Measurements from ENCODE around the gene LSG1. TPM values are rescaled to one million over a fixed set of nuclear protein-coding genes. Genes with fewer than 3 reads are reported as not detected.

LSG1 gene
- total RNA-seq, 1 experiment from 2014 or later: 39.7 TPM

DNA sequence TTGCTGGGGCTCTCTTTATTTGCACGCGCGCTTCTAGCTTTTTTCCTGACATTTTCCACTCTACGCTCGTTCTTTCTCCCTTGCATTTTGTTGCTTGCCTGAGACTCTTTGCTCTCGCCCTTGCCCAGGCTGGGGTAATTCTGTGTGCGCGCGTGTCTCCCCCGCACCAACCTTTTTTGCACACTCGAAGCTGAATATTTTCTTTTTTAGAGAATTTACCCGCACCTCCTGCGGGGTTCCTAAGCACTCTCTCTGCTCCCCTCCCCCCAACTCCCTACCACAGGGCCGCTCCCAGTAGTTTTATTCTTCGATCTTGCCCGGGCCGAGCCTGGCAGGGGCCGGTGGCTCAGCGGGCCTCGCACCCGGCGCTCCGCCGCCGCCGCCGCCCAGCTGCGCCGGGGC, 14.4 kb upstream of the LSG1 start:
- peak overlapping the region; percentile 66 to 79 for H3K4me3 ChIP-seq (replicated peaks in 1 of 2; ENCODE audit: low read depth in 1 of 2, low read length in 2 of 2)
- CTCF ChIA-PET: no interaction called here
- peaks cover 24 to 52% of the 10 kb centered on the region in 2 experiments for H3K4me1 ChIP-seq (ENCODE audit: control insufficient read depth in 1 of 2, insufficient read depth in 2 of 2, low read length in 2 of 2)
- RAD21 ChIA-PET (ENCODE audit: low non-redundant PET in 1 of 2, low total read pairs in 2 of 2, uncharacterized antibody in 2 of 2, unreplicated experiment in 2 of 2): no interaction called here
- H3K9ac ChIP-seq (ENCODE audit: low read length): peak overlapping the region; percentile 66
- H3K36me3 ChIP-seq (ENCODE audit: control insufficient read depth in 1 of 2, insufficient read depth in 2 of 2, low read length in 2 of 2): no peaks in the 10 kb centered on the region
- H4K20me1 ChIP-seq (ENCODE audit: insufficient read depth): no peaks in the 10 kb centered on the region
- POLR2A ChIA-PET: interaction anchor here (0.6 to 1.8 kb wide), 8 partner anchors 13 to 859 kb away, joined by 3 to 9 read pairs (median 3); partner anchors contain the start of gene LSG1
- ATAC-seq (no peak), DNase-seq (ENCODE audit: low read depth, low spot score) (no peak)
- no peak overlapping the region for H2AFZ ChIP-seq (ENCODE audit: low read depth, low read length, poor library complexity, severe bottlenecking)
- H3K9me2 ChIP-seq (ENCODE audit: insufficient read depth): no peaks in the 10 kb centered on the region
- no peaks in the 10 kb centered on the region for H3K27me3 ChIP-seq (ENCODE audit: insufficient read depth, low read length)
- no TSS peak for BruUV-seq (replicated peaks)
- H3K27ac ChIP-seq (ENCODE audit: low read depth, low read length): peak overlapping the region; percentile 45; the same call in 1 of the 2 replicates
- H3K79me2 ChIP-seq (ENCODE audit: insufficient read depth, low read length): no peaks in the 10 kb centered on the region
- H3K4me2 ChIP-seq (ENCODE audit: low read length): peak overlapping the region; percentile 86
- TF ChIP-seq SIN3A (IDR thresholded peaks at IDR 0.05; ENCODE audit: low read depth): no peak
- intact Hi-C loops (cut with micrococcal nuclease): no loop called here
- H3K9me3 ChIP-seq (ENCODE audit: control insufficient read depth in 1 of 2, insufficient read depth in 1 of 2, low read depth in 1 of 2, low read length in 2 of 2): no peaks in the 10 kb centered on the region

DNA sequence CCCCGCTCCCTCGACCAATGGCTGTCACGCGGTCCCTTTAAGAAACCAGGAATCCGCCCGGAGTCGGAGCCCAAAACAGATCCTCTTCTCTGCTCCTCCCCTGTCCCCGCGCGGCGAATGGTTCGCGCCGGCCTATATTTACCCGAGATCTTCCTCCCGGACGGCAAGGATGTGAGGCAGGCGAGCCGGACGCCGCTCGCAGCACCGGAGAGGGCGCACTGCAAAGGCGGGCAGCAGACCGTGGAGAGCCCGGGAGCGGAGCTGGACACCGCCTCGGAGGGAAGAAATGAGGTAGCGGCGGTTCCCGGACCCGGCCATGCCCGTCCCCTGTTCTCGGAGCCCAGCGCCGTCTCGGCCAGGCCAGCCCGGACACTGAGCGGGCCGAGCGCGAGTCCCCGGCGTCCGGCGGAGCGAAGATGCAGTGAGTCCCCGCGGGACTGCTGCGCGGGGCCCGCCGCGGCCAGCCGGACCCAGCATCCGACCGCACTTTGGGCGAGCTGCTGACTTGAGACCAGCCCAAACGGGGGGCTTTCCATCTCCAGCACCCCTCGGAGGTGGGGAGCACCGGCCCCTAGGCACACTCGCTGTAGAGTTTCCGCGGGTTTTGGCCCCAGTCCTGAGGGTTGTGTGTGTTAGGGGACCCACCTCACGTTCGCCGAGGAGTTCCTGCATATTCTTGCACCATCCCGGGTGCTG, 13.9 kb upstream of the LSG1 start, which contains the start of gene FAM43A:
FAM43A (plus strand) TSS at position 166 of the 696 bp plus-strand sequence. CDS start 944 bp downstream, outside the sequence.
- no peaks in the 10 kb centered on the region for H3K9me2 ChIP-seq (ENCODE audit: insufficient read depth)
- H3K36me3 ChIP-seq (ENCODE audit: control insufficient read depth in 1 of 2, insufficient read depth in 2 of 2, low read length in 2 of 2): no peaks in the 10 kb centered on the region
- POLR2A ChIA-PET: interaction anchor here (0.6 to 1.8 kb wide), 9 partner anchors 12 to 860 kb away, joined by 3 to 9 read pairs (median 3); partner anchors contain the start of gene LSG1
- BruUV-seq (replicated peaks): TSS peak; percentile 52
- H3K9ac ChIP-seq (ENCODE audit: low read length): peak within 1 kb of the TSS; percentile 66
- H2AFZ ChIP-seq (ENCODE audit: low read depth, low read length, poor library complexity, severe bottlenecking): peak within 1 kb of the TSS; percentile 94
- no peaks in the 10 kb centered on the region for H3K27me3 ChIP-seq (ENCODE audit: insufficient read depth, low read length)
- intact Hi-C loops (cut with micrococcal nuclease): no loop called here
- no peaks in the 10 kb centered on the region for H3K79me2 ChIP-seq (ENCODE audit: insufficient read depth, low read length)
- CTCF ChIA-PET: no interaction called here
- peaks cover 21 to 48% of the 10 kb centered on the region in 2 experiments for H3K4me1 ChIP-seq (ENCODE audit: control insufficient read depth in 1 of 2, insufficient read depth in 2 of 2, low read length in 2 of 2)
- H3K4me2 ChIP-seq (ENCODE audit: low read length): peak within 1 kb of the TSS; percentile 86
- H3K9me3 ChIP-seq (ENCODE audit: control insufficient read depth in 1 of 2, insufficient read depth in 1 of 2, low read depth in 1 of 2, low read length in 2 of 2): no peaks in the 10 kb centered on the region
- RAD21 ChIA-PET (ENCODE audit: low non-redundant PET in 1 of 2, low total read pairs in 2 of 2, uncharacterized antibody in 2 of 2, unreplicated experiment in 2 of 2): no interaction called here
- ATAC-seq (peak; percentile 78), DNase-seq (ENCODE audit: low read depth, low spot score) (peak; percentile 87)
- peak within 1 kb of the TSS; percentile 45; the same call in 1 of the 2 replicates for H3K27ac ChIP-seq (ENCODE audit: low read depth, low read length)
- no peaks in the 10 kb centered on the region for H4K20me1 ChIP-seq (ENCODE audit: insufficient read depth)
- H3K4me3 ChIP-seq (replicated peaks in 1 of 2; ENCODE audit: low read depth in 1 of 2, low read length in 2 of 2): peak within 1 kb of the TSS; percentile 66 to 79
- TF ChIP-seq CBX3 (IDR thresholded peaks at IDR 0.05; ENCODE audit: low read depth) (peak; percentile 98), FOSL1 (IDR thresholded peaks at IDR 0.05; ENCODE audit: low read depth) (no peak), POLR2AphosphoS5 (IDR thresholded peaks at IDR 0.05; ENCODE audit: low read depth, low read length) (peak; percentile 100), SRF (IDR thresholded peaks at IDR 0.05; ENCODE audit: low read depth) (peak; percentile 56; the same call in 1 of the 2 replicates), POLR2A (IDR thresholded peaks at IDR 0.05; ENCODE audit: borderline replicate concordance, extremely low read depth, insufficient read depth, insufficient read length) (peak; percentile 98), RAD21 (IDR thresholded peaks at IDR 0.05; ENCODE audit: low read depth) (peak; percentile 69), SIN3A (IDR thresholded peaks at IDR 0.05; ENCODE audit: low read depth) (peak; percentile 96), SP1 (IDR thresholded peaks at IDR 0.05; ENCODE audit: low read depth) (peak; percentile 92), JUND (IDR thresholded peaks at IDR 0.05) (peak; percentile 83), ELF1 (IDR thresholded peaks at IDR 0.05; ENCODE audit: borderline replicate concordance, low read depth) (no peak), EZH2 (IDR thresholded peaks at IDR 0.05) (no peak), ZNF274 (IDR thresholded peaks at IDR 0.05; ENCODE audit: low read depth, low read length) (no peak), YY1 (IDR thresholded peaks at IDR 0.05; ENCODE audit: extremely low read depth, insufficient replicate concordance, low read depth, low read length) (peak; percentile 19), EZH2phosphoT487 (IDR thresholded peaks at IDR 0.05; ENCODE audit: borderline replicate concordance) (no peak), ZFX (IDR thresholded peaks at IDR 0.05) (peak; percentile 55; the same call in 1 of the 2 replicates), TCF7L2 (IDR thresholded peaks at IDR 0.05; ENCODE audit: borderline replicate concordance, extremely low read depth, insufficient read depth, insufficient read length) (peak; percentile 72), CEBPB (IDR thresholded peaks at IDR 0.05; ENCODE audit: low read depth) (no peak)
- TF ChIP-seq, protein P1, sequence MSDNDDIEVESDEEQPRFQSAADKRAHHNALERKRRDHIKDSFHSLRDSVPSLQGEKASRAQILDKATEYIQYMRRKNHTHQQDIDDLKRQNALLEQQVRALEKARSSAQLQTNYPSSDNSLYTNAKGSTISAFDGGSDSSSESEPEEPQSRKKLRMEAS (IDR thresholded peaks at IDR 0.05): peak; percentile 97
- TF ChIP-seq, protein P2, sequence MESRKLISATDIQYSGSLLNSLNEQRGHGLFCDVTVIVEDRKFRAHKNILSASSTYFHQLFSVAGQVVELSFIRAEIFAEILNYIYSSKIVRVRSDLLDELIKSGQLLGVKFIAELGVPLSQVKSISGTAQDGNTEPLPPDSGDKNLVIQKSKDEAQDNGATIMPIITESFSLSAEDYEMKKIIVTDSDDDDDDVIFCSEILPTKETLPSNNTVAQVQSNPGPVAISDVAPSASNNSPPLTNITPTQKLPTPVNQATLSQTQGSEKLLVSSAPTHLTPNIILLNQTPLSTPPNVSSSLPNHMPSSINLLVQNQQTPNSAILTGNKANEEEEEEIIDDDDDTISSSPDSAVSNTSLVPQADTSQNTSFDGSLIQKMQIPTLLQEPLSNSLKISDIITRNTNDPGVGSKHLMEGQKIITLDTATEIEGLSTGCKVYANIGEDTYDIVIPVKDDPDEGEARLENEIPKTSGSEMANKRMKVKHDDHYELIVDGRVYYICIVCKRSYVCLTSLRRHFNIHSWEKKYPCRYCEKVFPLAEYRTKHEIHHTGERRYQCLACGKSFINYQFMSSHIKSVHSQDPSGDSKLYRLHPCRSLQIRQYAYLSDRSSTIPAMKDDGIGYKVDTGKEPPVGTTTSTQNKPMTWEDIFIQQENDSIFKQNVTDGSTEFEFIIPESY (IDR thresholded peaks at IDR 0.05; ENCODE audit: extremely low read depth, insufficient replicate concordance, low read length): peak; percentile 52
- TF ChIP-seq, protein P3, sequence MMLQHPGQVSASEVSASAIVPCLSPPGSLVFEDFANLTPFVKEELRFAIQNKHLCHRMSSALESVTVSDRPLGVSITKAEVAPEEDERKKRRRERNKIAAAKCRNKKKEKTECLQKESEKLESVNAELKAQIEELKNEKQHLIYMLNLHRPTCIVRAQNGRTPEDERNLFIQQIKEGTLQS (IDR thresholded peaks at IDR 0.05): no peak

Data from HCT116 (cell line).